ENCODE results near the gene LIAS. TPM values are rescaled to one million over a fixed set of nuclear protein-coding genes. Genes with fewer than 3 reads are reported as not detected.

The LIAS gene
- polyA plus RNA-seq, 1 donor from 2014 or later: 24.6 TPM

DNA sequence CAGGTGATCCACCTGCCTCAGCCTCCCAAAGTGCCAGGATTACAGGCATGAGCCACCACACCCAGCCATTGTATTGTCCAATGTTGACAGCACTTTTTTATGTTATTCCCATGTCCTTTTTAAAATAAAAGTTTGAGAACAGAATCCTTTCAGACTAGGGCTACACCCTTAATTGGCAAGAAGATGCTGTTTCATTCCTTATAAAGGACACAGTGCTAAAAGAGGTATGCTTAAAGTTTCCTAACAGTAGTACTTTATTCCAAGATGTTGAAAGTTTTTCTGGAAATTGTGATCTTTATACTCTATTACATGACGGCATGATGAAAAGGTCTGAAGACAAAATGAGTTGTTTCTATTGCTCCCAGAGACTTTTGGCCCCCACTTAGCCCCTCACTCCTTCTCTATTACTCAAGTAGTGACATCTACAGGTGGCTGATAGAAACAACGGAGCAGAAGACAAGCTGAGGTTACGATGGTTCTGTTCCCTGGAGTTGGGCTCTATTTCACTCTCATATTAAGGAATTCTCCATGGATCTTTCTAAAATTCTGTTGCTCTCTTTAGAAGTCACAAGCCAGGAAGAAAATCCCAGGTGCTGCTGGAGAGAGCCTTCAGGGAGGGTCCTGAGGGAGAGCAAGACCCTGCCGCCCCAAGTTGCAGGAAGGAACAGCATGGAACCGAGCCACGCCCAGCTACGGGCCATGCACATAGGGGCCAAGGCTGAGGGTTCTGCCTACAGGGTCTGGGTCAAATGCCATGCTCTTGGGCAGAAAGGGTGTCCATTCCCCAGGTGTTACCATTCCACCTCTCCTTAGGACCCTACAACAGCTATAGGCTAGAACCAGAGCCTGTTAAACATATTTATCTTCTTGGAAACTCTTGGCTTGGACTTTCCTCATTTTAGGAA, 22.9 kb upstream of the LIAS start:
- H3K9me3 ChIP-seq (ENCODE audit: low read length): no peaks in the 10 kb centered on the region
- no peaks in the 10 kb centered on the region for H3K36me3 ChIP-seq (ENCODE audit: insufficient read depth, low read length)
- no peaks in the 10 kb centered on the region for H3K9me2 ChIP-seq (ENCODE audit: insufficient read depth, low read length)
- no peak overlapping the region for H3K9ac ChIP-seq (ENCODE audit: low read length)
- no peaks in the 10 kb centered on the region for H3K79me2 ChIP-seq (replicated peaks; ENCODE audit: insufficient read depth, low read length)
- no peak overlapping the region for H2AFZ ChIP-seq (ENCODE audit: low read depth, low read length)
- H4K20me1 ChIP-seq (ENCODE audit: insufficient read depth): no peaks in the 10 kb centered on the region
- no peaks in the 10 kb centered on the region for H3F3A ChIP-seq (ENCODE audit: insufficient read depth, low read length, poor library complexity, severe bottlenecking)
- no peak overlapping the region for H3K27ac ChIP-seq (ENCODE audit: low read length)
- no peak overlapping the region for H3K4me2 ChIP-seq (ENCODE audit: low read length)
- no peaks in the 10 kb centered on the region for H3K27me3 ChIP-seq (ENCODE audit: insufficient read depth, low read depth, low read length)
- no peak overlapping the region for H3K4me3 ChIP-seq (ENCODE audit: low read length)
- TF ChIP-seq SMC3 (conservative IDR thresholded peaks at IDR 0.05; ENCODE audit: poor library complexity) (no peak), EP300 (conservative IDR thresholded peaks at IDR 0.05; ENCODE audit: poor library complexity, severe bottlenecking) (no peak), POLR2AphosphoS5 (IDR thresholded peaks at IDR 0.05) (no peak), TAF1 (IDR thresholded peaks at IDR 0.05; ENCODE audit: low read depth) (no peak), MXI1 (conservative IDR thresholded peaks at IDR 0.05; ENCODE audit: poor library complexity, severe bottlenecking) (no peak), EZH2 (IDR thresholded peaks at IDR 0.05; ENCODE audit: borderline replicate concordance, insufficient read depth, low read length, poor library complexity, severe bottlenecking) (no peak), RAD21 (conservative IDR thresholded peaks at IDR 0.05) (no peak)
- TF ChIP-seq, protein P1, sequence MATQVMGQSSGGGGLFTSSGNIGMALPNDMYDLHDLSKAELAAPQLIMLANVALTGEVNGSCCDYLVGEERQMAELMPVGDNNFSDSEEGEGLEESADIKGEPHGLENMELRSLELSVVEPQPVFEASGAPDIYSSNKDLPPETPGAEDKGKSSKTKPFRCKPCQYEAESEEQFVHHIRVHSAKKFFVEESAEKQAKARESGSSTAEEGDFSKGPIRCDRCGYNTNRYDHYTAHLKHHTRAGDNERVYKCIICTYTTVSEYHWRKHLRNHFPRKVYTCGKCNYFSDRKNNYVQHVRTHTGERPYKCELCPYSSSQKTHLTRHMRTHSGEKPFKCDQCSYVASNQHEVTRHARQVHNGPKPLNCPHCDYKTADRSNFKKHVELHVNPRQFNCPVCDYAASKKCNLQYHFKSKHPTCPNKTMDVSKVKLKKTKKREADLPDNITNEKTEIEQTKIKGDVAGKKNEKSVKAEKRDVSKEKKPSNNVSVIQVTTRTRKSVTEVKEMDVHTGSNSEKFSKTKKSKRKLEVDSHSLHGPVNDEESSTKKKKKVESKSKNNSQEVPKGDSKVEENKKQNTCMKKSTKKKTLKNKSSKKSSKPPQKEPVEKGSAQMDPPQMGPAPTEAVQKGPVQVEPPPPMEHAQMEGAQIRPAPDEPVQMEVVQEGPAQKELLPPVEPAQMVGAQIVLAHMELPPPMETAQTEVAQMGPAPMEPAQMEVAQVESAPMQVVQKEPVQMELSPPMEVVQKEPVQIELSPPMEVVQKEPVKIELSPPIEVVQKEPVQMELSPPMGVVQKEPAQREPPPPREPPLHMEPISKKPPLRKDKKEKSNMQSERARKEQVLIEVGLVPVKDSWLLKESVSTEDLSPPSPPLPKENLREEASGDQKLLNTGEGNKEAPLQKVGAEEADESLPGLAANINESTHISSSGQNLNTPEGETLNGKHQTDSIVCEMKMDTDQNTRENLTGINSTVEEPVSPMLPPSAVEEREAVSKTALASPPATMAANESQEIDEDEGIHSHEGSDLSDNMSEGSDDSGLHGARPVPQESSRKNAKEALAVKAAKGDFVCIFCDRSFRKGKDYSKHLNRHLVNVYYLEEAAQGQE (IDR thresholded peaks at IDR 0.05; ENCODE audit: borderline replicate concordance): no peak
- TF ChIP-seq, protein P2, sequence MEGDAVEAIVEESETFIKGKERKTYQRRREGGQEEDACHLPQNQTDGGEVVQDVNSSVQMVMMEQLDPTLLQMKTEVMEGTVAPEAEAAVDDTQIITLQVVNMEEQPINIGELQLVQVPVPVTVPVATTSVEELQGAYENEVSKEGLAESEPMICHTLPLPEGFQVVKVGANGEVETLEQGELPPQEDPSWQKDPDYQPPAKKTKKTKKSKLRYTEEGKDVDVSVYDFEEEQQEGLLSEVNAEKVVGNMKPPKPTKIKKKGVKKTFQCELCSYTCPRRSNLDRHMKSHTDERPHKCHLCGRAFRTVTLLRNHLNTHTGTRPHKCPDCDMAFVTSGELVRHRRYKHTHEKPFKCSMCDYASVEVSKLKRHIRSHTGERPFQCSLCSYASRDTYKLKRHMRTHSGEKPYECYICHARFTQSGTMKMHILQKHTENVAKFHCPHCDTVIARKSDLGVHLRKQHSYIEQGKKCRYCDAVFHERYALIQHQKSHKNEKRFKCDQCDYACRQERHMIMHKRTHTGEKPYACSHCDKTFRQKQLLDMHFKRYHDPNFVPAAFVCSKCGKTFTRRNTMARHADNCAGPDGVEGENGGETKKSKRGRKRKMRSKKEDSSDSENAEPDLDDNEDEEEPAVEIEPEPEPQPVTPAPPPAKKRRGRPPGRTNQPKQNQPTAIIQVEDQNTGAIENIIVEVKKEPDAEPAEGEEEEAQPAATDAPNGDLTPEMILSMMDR (IDR thresholded peaks at IDR 0.05; ENCODE audit: poor library complexity, severe bottlenecking): no peak

DNA sequence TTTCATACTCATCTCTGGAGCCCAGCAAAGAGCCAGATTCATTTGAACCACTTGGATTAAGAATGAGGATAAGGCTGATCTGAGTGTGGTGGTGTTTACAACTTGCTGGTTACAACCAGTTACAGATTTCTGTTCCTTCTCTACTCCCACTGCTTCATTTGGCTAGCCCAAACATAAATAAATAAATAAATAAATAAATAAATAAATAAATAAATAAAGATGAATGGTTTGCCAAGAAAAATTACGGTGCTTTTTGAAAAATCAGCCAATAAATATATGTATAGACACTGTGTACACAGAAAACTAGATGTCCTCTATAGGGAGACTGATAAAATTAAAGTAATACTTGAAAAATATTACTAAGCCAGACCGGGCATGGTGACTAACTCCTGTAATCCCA, 17.3 kb upstream of the LIAS start:
- Histone ChIP-seq H2AFZ (ENCODE audit: low read depth, low read length) (no peak overlapping the region), H3K36me3 (ENCODE audit: insufficient read depth, low read length) (no peaks in the 10 kb centered on the region), H3K4me3 (ENCODE audit: low read length) (no peak overlapping the region), H3K27ac (ENCODE audit: low read length) (no peak overlapping the region), H3K4me2 (ENCODE audit: low read length) (no peak overlapping the region), H3K79me2 (replicated peaks; ENCODE audit: insufficient read depth, low read length) (no peaks in the 10 kb centered on the region), H4K20me1 (ENCODE audit: insufficient read depth) (no peaks in the 10 kb centered on the region), H3K9me2 (ENCODE audit: insufficient read depth, low read length) (no peaks in the 10 kb centered on the region), H3F3A (ENCODE audit: insufficient read depth, low read length, poor library complexity, severe bottlenecking) (no peaks in the 10 kb centered on the region), H3K9me3 (ENCODE audit: low read length) (no peaks in the 10 kb centered on the region), H3K27me3 (ENCODE audit: insufficient read depth, low read depth, low read length) (no peaks in the 10 kb centered on the region), H3K9ac (ENCODE audit: low read length) (no peak overlapping the region)
- TF ChIP-seq EP300 (conservative IDR thresholded peaks at IDR 0.05; ENCODE audit: poor library complexity, severe bottlenecking) (no peak), POLR2AphosphoS5 (IDR thresholded peaks at IDR 0.05) (no peak), EZH2 (IDR thresholded peaks at IDR 0.05; ENCODE audit: borderline replicate concordance, insufficient read depth, low read length, poor library complexity, severe bottlenecking) (no peak), SMC3 (conservative IDR thresholded peaks at IDR 0.05; ENCODE audit: poor library complexity) (no peak), RAD21 (conservative IDR thresholded peaks at IDR 0.05) (no peak), TAF1 (IDR thresholded peaks at IDR 0.05; ENCODE audit: low read depth) (no peak), MXI1 (conservative IDR thresholded peaks at IDR 0.05; ENCODE audit: poor library complexity, severe bottlenecking) (no peak)
- TF ChIP-seq, protein P2 (IDR thresholded peaks at IDR 0.05; ENCODE audit: poor library complexity, severe bottlenecking): no peak
- TF ChIP-seq, protein P1 (IDR thresholded peaks at IDR 0.05; ENCODE audit: borderline replicate concordance): no peak
